ENCODE measurements around the gene APC.

The APC gene

GRCh38 chr5:112717506-112718082 is 20.1 kb upstream of the APC start:
- DNase-seq = no peak

- DNase-seq = no peak
These were observed 19.3 kb upstream of the APC start for GRCh38 chr5:112718344-112718743.

GRCh38 chr5:112720576-112720975 is 17.1 kb upstream of the APC start:
- no peak for DNase-seq

- DNase-seq = no peak
These were observed 12.8 kb upstream of the APC start for GRCh38 chr5:112724901-112725300.

GRCh38 chr5:112729630-112730029 is 8.1 kb upstream of the APC start:
- DNase-seq = no peak

- no peak for DNase-seq
These were observed 5.6 kb upstream of the APC start for GRCh38 chr5:112732131-112732530.

GRCh38 chr5:112733586-112733985 is 4.1 kb upstream of the APC start:
- DNase-seq = no peak

- no peak for DNase-seq
These were observed 3.1 kb upstream of the APC start for GRCh38 chr5:112734597-112734996.

GRCh38 chr5:112735702-112736101 is 2.0 kb upstream of the APC start:
- DNase-seq = no peak

GRCh38 chr5:112737070-112737462 is 619 bp upstream of the APC start:
- no peak for DNase-seq

GRCh38 chr5:112738191-112738560 is 491 bp downstream of the APC start:
- no peak for DNase-seq

- no peak for DNase-seq
These were observed 4.7 kb downstream of the APC start for GRCh38 chr5:112742424-112742823.

- DNase-seq = no peak
These were observed 5.9 kb downstream of the APC start for GRCh38 chr5:112743631-112744030.

GRCh38 chr5:112752335-112752734 is 14.7 kb downstream of the APC start:
- DNase-seq = no peak

GRCh38 chr5:112755703-112756102 is 18.0 kb downstream of the APC start:
- DNase-seq = no peak

GRCh38 chr5:112757468-112758208 is 20.0 kb downstream of the APC start:
- DNase-seq = peak; percentile 66

- no peak for DNase-seq
These were observed 21.0 kb downstream of the APC start for GRCh38 chr5:112758676-112759075.

GRCh38 chr5:112762113-112762810 is 24.6 kb downstream of the APC start:
- no peak for DNase-seq

GRCh38 chr5:112763165-112763564 is 25.5 kb downstream of the APC start:
- no peak for DNase-seq

- no peak for DNase-seq
These were observed 34.4 kb downstream of the APC start for GRCh38 chr5:112772124-112772523.

- no peak for DNase-seq
These were observed 38.7 kb downstream of the APC start for GRCh38 chr5:112776301-112776856.

- DNase-seq = no peak
These were observed 41.8 kb downstream of the APC start for GRCh38 chr5:112779531-112779930.

GRCh38 chr5:112784726-112785125 is 47.0 kb downstream of the APC start:
- DNase-seq = no peak

- DNase-seq = no peak
These were observed 49.6 kb downstream of the APC start for GRCh38 chr5:112787261-112787660.
